ENCODE measurements around the gene SMYD4. TPM values are rescaled to one million over a fixed set of nuclear protein-coding genes. Genes with fewer than 3 reads are reported as not detected.

SMYD4 gene
- total RNA-seq, 4 donors from 2014 or later = 14.7 to 35.6 (median 19.8) TPM

GRCh38 chr17:1853698-1854097 lies 24.0 kb upstream of the SMYD4 start:
- no peak for TF ChIP-seq CTCF (IDR thresholded peaks at IDR 0.05; ENCODE audit: low read depth)

GRCh38 chr17:1852327-1852726 lies 22.6 kb upstream of the SMYD4 start:
- TF ChIP-seq CTCF (IDR thresholded peaks at IDR 0.05; ENCODE audit: low read depth) = no peak

GRCh38 chr17:1847191-1847590 lies 17.5 kb upstream of the SMYD4 start:
- TF ChIP-seq CTCF (IDR thresholded peaks at IDR 0.05; ENCODE audit: low read depth) = no peak

- no peak for TF ChIP-seq CTCF (IDR thresholded peaks at IDR 0.05; ENCODE audit: low read depth)
Observed at GRCh38 chr17:1843947-1844346, 14.2 kb upstream of the SMYD4 start.

GRCh38 chr17:1839516-1839915 lies 9.8 kb upstream of the SMYD4 start:
- no peak for TF ChIP-seq CTCF (IDR thresholded peaks at IDR 0.05; ENCODE audit: low read depth)

- no peak for TF ChIP-seq CTCF (IDR thresholded peaks at IDR 0.05; ENCODE audit: low read depth)
Observed at GRCh38 chr17:1834380-1835149, 4.9 kb upstream of the SMYD4 start.

- TF ChIP-seq CTCF (IDR thresholded peaks at IDR 0.05; ENCODE audit: low read depth) = no peak
Observed at GRCh38 chr17:1830288-1830687, 586 bp upstream of the SMYD4 start.
